ENCODE measurements around the gene SEPTIN7. TPM values are rescaled to one million over a fixed set of nuclear protein-coding genes. Genes with fewer than 3 reads are reported as not detected.

The SEPTIN7 gene
- total and polyA plus RNA-seq, 9 of the 15 experiments (the other 6 are each of a cell fraction or from before 2014, with no cell fraction given), result 95.0 to 268 (median 163) TPM

DNA sequence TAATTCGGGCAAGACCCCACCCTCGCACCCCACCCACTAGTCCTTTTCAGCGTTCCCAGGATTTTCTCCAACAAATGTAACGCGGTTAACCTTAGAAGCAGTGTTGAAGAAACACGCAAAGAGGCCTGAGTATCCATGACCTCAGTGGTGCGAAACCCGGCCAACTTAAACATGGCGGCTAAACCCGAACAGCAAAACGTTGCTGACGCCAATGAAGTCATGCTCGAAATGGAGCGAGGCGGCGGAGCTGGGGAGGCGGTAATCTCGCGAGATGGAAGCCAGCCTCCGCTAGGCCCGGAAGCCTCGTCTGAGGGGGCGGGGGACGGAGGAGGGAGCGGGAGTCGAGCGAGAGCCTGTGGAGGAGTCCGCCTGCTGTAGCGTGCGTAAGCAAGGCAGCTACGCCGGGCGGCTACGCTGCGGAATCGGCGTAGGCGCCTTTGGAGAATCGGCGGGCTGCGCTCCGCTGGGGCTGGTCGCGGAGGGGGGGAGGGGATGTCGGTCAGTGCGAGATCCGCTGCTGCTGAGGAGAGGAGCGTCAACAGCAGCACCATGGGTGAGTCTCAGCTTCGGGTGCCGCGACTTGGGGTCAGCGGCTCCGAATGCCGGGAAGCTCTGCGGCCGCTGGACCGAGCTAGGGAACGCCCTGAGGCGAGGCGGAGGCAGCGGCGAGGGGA lies at the start of gene SEPTIN7 (continued):
- TF ChIP-seq, protein P1, sequence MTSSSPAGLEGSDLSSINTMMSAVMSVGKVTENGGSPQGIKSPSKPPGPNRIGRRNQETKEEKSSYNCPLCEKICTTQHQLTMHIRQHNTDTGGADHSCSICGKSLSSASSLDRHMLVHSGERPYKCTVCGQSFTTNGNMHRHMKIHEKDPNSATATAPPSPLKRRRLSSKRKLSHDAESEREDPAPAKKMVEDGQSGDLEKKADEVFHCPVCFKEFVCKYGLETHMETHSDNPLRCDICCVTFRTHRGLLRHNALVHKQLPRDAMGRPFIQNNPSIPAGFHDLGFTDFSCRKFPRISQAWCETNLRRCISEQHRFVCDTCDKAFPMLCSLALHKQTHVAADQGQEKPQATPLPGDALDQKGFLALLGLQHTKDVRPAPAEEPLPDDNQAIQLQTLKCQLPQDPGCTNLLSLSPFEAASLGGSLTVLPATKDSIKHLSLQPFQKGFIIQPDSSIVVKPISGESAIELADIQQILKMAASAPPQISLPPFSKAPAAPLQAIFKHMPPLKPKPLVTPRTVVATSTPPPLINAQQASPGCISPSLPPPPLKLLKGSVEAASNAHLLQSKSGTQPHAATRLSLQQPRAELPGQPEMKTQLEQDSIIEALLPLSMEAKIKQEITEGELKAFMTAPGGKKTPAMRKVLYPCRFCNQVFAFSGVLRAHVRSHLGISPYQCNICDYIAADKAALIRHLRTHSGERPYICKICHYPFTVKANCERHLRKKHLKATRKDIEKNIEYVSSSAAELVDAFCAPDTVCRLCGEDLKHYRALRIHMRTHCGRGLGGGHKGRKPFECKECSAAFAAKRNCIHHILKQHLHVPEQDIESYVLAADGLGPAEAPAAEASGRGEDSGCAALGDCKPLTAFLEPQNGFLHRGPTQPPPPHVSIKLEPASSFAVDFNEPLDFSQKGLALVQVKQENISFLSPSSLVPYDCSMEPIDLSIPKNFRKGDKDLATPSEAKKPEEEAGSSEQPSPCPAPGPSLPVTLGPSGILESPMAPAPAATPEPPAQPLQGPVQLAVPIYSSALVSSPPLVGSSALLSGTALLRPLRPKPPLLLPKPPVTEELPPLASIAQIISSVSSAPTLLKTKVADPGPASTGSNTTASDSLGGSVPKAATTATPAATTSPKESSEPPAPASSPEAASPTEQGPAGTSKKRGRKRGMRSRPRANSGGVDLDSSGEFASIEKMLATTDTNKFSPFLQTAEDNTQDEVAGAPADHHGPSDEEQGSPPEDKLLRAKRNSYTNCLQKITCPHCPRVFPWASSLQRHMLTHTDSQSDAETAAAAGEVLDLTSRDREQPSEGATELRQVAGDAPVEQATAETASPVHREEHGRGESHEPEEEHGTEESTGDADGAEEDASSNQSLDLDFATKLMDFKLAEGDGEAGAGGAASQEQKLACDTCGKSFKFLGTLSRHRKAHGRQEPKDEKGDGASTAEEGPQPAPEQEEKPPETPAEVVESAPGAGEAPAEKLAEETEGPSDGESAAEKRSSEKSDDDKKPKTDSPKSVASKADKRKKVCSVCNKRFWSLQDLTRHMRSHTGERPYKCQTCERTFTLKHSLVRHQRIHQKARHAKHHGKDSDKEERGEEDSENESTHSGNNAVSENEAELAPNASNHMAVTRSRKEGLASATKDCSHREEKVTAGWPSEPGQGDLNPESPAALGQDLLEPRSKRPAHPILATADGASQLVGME (CRISPR knock-in tag; IDR thresholded peaks at IDR 0.05), result no peak; the same call in 1 of the 2 replicates
- TF ChIP-seq DNMT1 (IDR thresholded peaks at IDR 0.05) (no peak), ZEB2 (IDR thresholded peaks at IDR 0.05) (no peak), CBX3 (IDR thresholded peaks at IDR 0.05; ENCODE audit: borderline replicate concordance in 1 of 2, low read length in 2 of 2) (peak in 1 of 2 experiments; percentile 55; a peak in 1 of 3 replicates), BMI1 (IDR thresholded peaks at IDR 0.05; ENCODE audit: low read length) (no peak), ZC3H4 (CRISPR knock-in tag; IDR thresholded peaks at IDR 0.05; ENCODE audit: borderline replicate concordance) (no peak), ELF4 (CRISPR knock-in tag; IDR thresholded peaks at IDR 0.05) (no peak), JUNB (CRISPR knock-in tag; conservative IDR thresholded peaks at IDR 0.05) (no peak), ZNF253 (CRISPR knock-in tag; conservative IDR thresholded peaks at IDR 0.05) (no peak)
- TF ChIP-seq, protein P2, sequence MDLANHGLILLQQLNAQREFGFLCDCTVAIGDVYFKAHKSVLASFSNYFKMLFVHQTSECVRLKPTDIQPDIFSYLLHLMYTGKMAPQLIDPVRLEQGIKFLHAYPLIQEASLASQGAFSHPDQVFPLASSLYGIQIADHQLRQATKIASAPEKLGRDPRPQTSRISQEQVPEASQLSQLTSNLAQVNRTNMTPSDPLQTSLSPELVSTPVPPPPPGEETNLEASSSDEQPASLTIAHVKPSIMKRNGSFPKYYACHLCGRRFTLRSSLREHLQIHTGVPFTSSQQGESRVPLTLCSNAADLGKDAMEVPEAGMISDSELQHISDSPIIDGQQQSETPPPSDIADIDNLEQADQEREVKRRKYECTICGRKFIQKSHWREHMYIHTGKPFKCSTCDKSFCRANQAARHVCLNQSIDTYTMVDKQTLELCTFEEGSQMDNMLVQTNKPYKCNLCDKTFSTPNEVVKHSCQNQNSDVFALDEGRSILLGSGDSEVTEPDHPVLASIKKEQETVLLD (IDR thresholded peaks at IDR 0.05), result no peak
- TF ChIP-seq, protein P3, sequence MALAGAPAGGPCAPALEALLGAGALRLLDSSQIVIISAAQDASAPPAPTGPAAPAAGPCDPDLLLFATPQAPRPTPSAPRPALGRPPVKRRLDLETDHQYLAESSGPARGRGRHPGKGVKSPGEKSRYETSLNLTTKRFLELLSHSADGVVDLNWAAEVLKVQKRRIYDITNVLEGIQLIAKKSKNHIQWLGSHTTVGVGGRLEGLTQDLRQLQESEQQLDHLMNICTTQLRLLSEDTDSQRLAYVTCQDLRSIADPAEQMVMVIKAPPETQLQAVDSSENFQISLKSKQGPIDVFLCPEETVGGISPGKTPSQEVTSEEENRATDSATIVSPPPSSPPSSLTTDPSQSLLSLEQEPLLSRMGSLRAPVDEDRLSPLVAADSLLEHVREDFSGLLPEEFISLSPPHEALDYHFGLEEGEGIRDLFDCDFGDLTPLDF (CRISPR knock-in tag; IDR thresholded peaks at IDR 0.05), result no peak
- TF ChIP-seq, protein P4, sequence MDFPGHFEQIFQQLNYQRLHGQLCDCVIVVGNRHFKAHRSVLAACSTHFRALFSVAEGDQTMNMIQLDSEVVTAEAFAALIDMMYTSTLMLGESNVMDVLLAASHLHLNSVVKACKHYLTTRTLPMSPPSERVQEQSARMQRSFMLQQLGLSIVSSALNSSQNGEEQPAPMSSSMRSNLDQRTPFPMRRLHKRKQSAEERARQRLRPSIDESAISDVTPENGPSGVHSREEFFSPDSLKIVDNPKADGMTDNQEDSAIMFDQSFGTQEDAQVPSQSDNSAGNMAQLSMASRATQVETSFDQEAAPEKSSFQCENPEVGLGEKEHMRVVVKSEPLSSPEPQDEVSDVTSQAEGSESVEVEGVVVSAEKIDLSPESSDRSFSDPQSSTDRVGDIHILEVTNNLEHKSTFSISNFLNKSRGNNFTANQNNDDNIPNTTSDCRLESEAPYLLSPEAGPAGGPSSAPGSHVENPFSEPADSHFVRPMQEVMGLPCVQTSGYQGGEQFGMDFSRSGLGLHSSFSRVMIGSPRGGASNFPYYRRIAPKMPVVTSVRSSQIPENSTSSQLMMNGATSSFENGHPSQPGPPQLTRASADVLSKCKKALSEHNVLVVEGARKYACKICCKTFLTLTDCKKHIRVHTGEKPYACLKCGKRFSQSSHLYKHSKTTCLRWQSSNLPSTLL (IDR thresholded peaks at IDR 0.05), result no peak
- TF ChIP-seq, protein P5, sequence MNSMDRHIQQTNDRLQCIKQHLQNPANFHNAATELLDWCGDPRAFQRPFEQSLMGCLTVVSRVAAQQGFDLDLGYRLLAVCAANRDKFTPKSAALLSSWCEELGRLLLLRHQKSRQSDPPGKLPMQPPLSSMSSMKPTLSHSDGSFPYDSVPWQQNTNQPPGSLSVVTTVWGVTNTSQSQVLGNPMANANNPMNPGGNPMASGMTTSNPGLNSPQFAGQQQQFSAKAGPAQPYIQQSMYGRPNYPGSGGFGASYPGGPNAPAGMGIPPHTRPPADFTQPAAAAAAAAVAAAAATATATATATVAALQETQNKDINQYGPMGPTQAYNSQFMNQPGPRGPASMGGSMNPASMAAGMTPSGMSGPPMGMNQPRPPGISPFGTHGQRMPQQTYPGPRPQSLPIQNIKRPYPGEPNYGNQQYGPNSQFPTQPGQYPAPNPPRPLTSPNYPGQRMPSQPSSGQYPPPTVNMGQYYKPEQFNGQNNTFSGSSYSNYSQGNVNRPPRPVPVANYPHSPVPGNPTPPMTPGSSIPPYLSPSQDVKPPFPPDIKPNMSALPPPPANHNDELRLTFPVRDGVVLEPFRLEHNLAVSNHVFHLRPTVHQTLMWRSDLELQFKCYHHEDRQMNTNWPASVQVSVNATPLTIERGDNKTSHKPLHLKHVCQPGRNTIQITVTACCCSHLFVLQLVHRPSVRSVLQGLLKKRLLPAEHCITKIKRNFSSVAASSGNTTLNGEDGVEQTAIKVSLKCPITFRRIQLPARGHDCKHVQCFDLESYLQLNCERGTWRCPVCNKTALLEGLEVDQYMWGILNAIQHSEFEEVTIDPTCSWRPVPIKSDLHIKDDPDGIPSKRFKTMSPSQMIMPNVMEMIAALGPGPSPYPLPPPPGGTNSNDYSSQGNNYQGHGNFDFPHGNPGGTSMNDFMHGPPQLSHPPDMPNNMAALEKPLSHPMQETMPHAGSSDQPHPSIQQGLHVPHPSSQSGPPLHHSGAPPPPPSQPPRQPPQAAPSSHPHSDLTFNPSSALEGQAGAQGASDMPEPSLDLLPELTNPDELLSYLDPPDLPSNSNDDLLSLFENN (IDR thresholded peaks at IDR 0.05; ENCODE audit: low read depth in 2 of 2, low read length in 2 of 2), result no peak

All from K562 (cell line).